GM12801 (cell line): ENCODE results near the gene VSTM5.

Source experiments
- TF ChIP-seq, protein P1 (sequence below): IDR thresholded peaks from one replicate; pipeline ENCODE4 v1.5.1; 2011; ENCODE audit warnings: control low read depth; ENCODE audit not compliant: insufficient read length; ENCODE audit errors: extremely low read depth

VSTM5 gene

GRCh38 chr11:93850594-93851018 is at the start of gene VSTM5:
VSTM5 (minus strand) TSS chr11:93850618; CDS start chr11:93850502, 116 bp downstream.
- TF ChIP-seq, protein P1, sequence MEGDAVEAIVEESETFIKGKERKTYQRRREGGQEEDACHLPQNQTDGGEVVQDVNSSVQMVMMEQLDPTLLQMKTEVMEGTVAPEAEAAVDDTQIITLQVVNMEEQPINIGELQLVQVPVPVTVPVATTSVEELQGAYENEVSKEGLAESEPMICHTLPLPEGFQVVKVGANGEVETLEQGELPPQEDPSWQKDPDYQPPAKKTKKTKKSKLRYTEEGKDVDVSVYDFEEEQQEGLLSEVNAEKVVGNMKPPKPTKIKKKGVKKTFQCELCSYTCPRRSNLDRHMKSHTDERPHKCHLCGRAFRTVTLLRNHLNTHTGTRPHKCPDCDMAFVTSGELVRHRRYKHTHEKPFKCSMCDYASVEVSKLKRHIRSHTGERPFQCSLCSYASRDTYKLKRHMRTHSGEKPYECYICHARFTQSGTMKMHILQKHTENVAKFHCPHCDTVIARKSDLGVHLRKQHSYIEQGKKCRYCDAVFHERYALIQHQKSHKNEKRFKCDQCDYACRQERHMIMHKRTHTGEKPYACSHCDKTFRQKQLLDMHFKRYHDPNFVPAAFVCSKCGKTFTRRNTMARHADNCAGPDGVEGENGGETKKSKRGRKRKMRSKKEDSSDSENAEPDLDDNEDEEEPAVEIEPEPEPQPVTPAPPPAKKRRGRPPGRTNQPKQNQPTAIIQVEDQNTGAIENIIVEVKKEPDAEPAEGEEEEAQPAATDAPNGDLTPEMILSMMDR, result no peak

GRCh38 chr11:93895106-93895862 is 44.9 kb upstream of the VSTM5 start:
- TF ChIP-seq, protein P1, result no peak

GRCh38 chr11:93890391-93891051 is 40.1 kb upstream of the VSTM5 start:
- TF ChIP-seq, protein P1, result no peak

DNA sequence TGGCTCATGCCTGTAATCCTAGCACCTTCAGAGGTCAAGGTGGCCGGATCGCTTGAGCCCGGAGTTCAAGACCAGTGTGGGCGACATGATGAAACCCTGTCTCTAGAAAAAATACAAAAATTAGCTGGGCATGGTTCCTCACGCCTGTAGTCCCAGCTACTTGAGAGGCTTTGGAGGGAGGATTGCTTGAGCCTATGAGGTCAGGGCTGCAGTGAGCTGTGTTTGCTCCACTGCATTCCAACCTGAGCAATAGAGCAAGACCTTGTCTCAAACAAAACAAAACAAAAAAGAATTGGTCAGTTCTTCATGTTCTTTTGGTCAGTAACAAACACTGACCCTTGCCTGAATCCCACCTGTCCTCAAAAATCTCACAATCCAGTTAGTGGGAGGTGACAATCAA is 36.7 kb upstream of the VSTM5 start:
- TF ChIP-seq, protein P1, result no peak

DNA sequence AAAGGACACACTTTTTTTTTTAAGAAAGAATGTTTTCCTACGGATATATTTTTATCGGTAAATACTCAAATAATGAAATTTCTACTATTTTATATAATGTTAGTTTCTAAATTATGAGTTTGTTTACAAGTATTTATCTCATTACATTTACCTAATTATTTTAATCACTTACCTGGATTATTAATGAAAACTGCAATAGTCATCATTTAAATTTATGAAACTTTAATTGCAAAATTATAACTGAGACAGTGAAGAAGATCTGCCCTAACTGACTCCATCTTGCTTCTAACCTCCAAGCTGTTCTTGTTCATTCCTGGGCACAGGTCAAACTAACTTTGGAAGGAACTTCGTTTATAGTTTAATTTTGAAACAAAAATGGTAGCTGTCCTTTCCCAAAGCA is 25.2 kb upstream of the VSTM5 start:
- TF ChIP-seq, protein P1, result no peak

GRCh38 chr11:93871526-93871925 is 21.1 kb upstream of the VSTM5 start:
- TF ChIP-seq, protein P1, result no peak

DNA sequence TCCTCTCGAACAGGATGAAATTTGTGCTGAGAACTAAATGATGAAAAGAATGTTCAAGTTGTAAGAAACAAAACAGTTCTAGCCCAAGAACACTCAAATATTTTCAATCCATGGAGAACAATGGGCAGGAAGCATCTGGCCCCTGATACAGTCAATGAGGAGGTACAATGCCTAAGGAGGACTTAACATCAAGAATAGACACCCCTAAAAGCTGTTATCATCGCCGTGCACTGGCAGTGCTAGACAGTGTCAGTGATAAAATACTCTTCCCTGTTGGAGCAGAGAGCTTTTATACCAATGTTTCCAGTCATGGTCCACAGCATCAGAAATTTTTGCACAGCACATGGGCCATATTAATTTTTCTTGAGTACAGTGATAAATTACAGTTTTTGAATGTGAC is 20.2 kb upstream of the VSTM5 start:
- TF ChIP-seq, protein P1, result no peak
